Dermis blood vessel endothelial cell (primary cell): ENCODE measurements around the gene PDE6D. TPM values are rescaled to one million over a fixed set of nuclear protein-coding genes. Genes with fewer than 3 reads are reported as not detected.
"Not testable (repeated sequence)": the region's sequence is repeated elsewhere in the genome, so short reads cannot be mapped to it uniquely, and the experiment has no call there.

ENCODE experiments used
- DNase-seq: peaks from one replicate; pipeline ENCODE4 v3.0.0; 2010
- total RNA-seq: library from RNA; depleted of rRNA; stranded (reverse); fragments of >200 nt; gene quantifications from 2 replicates; pipeline ENCODE4 v1.2.3, GENCODE V29; 2014

Gene PDE6D
- total RNA-seq, 1 donor from 2014 or later, result 29.8 TPM

DNA sequence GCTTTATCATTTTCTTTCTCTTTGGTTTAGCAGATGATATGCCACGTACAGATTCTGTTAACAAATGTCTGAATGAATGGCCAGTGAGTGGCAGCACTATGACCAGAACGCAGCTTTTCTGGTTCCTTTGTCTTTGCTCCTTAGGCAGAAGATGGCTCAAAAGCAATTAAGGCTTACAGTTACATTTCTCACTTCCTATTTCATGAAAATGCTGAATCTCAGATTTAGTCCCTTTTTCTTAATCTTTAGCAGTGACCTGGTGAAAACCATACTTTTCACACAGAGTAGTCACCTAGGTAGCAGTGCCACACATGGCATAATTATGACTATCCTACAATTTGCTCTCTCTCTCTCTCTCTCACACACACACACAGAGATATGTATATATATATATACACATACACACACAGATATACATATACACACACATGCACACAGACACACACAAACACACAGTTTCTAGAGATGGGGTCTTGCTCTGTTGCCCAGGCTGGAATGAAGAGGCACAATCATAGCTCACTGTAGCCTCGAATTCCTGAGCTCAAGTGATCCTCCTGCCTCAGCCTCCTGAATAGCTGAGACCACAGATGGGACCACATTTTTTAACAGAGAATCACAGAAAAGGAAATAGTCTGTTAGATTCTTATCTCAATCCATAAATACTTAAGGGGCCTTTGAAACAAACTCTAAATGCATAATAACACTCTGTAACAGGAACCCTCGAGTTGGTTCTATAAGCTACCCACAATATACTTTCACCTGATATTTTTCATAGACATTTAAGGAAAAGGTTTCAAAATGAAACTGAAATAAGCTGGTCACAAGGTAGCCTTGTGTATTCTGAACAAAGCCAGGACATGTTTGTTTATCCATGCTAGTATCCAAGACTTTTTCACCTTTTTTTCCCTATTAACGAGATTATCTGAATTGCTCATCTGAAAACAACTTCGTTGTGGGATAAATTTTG, 11.6 kb downstream of the PDE6D start:
- no peak for DNase-seq

DNA sequence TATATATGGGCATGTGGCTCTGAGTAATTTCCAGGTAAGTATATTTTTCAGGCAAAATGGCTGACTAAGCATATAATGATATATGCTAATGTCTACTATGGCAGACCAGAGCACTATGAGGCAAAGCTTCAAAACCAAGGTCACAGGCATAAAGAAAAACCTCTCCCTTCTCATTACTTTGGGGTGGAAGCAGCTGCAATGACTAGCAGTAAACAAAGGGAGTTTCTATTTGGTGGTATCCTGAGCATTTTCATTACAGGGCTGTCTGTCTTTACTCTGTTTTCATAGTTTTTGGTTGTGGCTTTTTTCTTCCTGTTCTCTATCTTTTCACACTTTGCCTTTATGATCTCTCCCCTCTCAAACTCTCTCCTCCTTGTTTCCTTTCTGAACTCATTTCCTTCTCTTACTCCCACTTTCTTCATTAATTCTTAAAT, 15.6 kb downstream of the PDE6D start:
- no peak for DNase-seq

DNA sequence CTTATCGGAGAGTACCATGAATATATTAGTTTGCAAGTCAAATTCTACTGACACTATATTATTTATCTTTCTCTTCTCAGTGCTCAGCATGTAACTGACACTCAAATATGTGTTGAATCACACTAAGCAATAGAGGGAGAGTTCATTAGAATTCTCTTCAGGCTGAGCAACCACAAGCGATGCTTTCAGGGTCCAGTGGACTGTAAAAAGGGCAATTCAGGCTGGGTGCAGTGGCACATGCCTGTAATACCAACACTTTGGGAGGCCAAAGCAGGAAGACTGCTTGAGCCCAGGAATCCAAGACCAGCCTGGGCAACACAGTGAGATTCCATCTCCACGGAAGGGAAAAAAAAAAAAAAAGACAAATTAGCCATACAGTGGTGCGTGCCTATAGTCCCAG, 16.3 kb downstream of the PDE6D start:
- no peak for DNase-seq

DNA sequence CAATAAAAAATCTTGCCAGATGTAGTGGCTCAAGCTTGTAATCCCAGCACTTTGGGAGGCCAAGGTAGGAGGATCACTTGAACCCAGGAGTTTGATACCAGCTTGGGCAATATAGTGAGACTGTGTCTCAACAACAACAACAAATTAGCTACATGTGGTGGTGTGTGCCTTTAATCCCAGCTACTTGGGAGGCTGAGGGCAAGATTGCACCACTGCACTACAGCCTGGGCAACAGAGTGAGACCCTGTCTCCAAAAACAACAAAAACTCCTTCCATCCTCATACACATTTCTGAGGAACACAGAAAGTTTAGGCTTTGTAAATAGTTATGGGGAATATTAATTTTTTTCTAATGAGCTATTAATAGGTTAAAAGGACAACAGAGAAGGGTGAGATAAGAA, 17.0 kb downstream of the PDE6D start:
- no peak for DNase-seq

DNA sequence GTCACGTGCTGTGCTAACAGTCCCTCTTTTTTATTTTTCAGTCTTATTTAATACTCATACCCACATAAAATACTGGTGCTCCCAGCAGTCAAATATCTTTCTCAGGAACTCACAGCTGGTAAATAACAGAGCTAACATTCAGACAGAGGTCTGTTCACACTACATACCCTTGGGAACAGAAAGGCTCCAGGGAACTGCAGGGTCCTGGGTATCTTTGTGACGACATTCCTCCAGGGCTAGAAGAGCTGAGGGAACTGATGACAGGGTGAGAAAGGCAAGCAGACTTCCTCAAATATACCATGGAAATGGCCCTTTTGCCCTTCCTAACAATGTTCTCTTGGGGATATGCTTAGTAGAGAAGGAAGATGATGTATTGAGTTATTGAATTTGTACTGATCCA, 19.3 kb downstream of the PDE6D start:
- no peak for DNase-seq

DNA sequence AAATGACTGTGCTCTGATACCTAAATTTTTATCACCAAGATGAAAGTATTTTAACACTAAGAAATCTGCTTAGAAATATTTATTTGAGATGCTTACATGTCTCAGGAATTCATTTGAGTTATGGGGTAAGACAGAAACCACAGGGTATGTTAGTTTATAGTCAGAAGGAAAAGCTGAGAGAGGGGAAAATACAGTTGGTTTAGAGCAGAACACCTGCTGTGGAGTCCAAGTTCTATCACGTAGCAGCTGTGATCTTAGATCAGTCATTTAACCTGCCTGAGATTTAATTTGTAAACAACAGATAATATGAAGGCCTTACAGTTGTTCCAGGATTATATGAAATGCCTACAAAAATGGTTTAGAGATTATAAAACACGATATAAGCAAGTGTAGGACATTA, 29.0 kb downstream of the PDE6D start:
- no peak for DNase-seq

DNA sequence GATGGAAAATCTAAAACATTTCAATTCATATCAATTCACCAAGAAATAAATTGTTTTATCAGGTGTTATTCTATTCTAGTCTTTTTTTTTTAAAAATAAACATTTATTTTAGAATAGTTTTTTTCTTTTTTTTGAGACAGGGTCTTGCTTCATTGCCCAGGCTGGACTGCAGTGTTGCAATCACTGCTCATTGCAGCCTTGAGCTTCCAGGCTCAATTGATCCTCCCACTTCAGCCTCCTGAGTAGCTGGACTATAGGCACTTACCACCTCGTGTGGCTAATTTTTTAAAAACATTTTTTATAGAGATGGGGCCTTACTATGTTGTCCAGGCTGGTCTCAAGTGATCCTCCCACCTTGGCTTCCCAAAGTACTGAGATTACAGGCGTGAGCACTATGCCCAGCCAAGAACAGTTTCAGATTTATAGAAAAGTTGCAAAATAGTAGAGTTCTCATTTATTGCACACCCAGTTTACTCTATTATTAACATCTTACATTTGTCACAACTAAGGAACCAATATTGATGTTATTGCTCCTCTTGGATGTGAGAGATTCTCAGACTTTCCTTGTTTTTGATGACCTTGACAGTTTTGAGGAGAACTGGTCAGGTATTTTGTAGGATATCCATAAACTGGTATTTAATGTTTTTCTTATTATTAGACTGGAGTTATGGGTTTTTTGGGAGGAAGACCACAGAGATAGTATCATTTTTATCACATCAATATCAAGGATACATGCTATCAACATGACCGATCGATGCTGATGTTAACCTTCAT, 29.9 kb downstream of the PDE6D start:
- no peak for DNase-seq

DNA sequence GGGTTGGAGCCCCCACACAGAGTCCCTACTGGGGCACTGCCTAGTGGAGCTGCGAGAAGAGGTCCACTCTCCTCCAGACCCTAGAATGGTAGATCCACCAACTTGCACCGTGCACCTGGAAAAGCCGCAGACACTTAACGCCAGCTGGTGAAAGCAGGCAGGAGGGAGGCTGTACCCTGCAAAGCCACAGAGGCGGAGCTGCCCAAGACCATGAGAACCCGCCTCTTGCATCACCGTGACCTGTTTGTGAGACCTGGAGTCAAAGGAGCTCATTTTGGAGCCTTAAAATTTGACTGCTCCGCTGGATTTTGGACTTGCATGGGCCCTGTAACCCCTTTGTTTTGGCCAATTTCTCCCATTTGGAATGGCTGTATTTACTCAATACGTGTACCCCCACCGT, 32.1 kb downstream of the PDE6D start:
- DNase-seq, result not testable (repeated sequence)

DNA sequence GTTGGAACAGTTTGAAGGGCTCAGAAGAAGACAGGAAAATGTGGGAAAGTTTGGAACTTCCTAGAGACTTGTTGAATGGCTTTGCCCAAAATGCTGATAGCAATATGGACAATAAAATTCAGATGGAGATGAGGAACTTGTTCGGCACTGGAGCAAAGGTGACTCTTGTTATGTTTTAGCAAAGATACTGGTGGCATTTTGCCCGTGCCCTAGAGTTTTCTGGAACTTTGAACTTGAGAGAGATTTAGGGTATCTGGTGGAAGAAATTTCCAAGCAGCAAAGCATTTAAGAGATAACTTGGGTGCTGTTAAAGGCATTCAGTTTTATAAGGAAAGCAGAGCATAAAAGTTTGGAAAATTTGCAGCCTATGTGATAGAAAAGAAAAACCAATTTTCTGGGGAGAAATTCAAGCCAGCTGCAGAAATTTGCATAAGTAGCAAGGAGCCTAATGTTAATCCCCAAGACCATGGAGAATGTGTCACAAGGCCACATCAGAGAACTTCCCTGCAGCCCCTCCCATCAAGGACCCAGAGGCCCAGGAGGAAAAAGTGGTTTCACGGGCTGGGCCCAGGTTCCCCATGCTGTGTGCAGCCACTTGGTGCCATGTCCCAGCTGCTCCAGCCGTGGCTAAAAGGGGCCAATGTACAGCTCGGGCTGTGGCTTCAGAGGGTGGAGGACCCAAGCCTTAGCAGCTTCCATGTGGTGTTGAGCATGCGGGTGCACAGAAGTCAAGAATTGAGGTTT, 32.8 kb downstream of the PDE6D start:
- DNase-seq, result not testable (repeated sequence)

DNA sequence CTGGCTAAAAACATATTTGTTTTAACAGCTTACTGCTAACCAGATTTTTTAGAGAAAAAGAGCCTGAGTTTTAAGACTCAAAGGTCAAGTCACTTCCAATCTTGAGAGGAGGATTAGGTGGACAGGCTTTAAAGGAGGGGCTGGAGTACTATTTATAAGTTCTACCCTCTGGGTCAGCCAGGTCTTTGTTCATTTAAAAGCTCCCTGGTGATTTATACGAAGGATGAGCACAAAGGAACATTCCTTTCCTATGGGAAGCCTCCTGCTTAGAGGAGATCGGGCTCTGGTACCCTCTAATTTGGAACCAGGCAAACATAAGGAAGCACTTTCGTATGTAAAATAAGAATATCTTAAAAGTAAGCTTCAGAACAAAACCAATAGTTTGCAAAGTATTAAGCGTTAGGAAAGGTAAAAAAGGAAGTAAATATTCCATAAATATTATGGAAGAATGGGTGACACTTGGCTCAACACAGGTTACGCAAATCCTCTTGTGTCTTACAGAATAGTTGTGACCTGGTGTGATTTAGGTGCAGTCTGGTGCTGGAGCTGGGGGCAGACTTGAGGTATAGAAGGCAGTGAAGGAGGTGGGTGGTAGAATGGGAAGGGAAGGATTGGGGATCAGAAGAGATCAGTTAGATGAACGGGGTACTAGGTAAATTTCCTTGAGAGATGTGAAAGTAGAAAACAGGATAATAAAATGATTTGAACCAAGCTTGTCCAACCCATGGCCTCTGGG, 35.6 kb downstream of the PDE6D start:
- DNase-seq, result no peak

DNA sequence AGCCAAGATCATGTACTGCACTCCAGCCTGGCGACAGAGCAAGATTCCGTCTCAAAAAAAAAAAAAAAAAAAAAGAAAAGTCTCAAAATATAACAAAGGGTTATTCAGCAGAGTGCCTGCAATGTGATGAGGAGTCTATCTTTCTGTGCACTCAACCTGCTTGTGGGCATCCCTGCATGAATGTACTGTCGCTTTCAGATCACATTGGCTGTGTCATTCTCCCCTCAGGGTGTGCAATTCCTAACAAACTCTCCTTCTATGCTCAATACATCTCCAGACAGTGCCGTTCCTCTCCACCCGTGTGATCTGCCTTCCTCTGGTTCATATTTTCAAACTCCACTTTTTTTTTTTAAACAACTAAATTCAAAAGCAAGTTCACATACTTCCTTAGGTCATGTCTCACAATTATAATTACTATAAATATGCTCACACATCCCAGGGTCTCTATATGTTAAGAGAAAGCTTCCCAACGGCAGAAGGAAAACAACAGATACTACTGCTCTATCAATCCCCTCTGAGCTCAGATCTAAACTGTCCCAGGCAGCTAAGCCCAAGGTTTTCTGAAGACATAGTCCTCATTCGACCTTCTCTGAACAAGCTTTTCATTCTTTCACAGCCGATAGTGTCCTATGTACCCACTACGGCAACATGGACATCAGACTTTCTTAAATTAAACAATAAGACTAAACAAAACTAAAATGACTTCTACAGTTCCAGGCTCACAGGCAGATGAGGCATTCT, 37.5 kb downstream of the PDE6D start:
- no peak for DNase-seq

DNA sequence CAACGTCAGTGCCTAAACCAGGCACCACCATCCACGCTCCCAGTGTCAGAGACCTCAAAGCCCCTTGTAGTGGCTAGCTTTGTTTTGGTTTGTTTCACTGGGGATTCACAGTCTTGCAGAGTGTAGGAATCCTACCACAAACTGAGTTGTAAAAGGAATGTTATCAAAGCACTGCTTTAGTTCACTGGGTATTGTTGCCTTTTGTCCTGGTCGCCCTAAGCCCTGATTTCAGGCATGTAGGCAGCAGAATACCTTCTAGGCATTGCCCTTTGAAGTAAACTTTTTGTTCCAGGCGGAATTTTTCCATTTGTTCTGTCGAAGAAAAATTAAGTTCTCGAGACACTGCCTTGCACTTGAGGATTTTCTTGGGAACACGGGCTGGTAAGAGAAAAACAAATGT, 43.3 kb downstream of the PDE6D start:
- no peak for DNase-seq

DNA sequence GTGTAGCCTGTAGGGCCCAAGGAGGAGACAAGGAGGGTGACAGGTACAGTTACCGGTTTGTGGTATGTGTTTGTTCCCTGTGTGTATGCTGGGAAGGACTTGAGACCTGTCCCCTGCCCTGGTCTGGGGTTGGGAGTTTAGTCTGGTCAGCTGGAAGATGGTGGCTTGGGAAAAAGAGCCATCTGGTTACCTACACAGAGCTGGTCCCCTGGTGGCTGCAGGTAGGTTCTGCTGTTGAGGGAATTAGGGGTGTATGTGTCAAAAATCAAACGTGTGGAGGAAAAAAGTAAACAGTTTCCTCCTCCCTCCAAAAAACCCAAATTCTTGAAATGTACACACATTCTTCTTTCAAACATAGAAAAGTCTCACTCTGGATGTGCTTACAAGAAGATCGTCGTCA, 48.5 kb downstream of the PDE6D start:
- no peak for DNase-seq

DNA sequence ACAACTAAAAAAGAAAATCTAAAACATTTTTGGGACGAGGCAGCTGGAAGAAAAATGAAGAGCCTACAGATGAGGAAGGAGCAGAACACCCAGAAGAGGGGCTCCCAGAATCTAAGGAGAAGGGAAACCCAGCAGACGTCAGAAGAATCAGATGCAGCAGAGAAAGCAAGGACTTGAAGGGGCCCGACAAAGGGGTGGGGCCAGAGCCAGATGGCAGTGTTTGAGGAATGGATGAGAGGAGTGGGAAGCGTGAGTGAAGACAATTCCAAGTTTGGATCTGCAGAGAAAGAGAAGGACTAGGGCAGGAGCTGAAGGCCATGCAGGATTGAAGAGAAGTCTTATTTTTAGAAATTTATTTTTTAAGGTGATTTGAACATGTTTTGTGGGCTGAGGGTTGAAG, 53.5 kb downstream of the PDE6D start:
- DNase-seq, result no peak

DNA sequence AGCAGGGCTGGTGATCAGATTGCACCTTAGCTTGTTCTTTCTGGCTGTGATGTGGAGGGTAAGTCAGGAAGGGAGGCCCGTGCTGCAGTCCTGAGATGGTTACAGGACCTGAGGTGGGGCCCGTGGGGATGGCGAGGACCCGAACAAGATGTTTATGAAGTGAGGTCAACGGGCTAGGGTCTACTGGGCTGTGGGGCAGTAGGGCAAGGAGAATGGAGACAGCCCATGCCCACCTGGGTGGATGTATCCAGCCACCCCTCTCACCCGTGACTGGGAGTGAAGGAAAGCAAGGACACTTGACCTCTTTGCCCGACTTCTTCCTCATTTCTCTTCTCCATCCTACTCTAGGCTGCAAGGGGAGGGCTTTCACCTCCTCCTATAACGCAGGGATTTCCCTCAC, 54.8 kb downstream of the PDE6D start:
- DNase-seq, result no peak

DNA sequence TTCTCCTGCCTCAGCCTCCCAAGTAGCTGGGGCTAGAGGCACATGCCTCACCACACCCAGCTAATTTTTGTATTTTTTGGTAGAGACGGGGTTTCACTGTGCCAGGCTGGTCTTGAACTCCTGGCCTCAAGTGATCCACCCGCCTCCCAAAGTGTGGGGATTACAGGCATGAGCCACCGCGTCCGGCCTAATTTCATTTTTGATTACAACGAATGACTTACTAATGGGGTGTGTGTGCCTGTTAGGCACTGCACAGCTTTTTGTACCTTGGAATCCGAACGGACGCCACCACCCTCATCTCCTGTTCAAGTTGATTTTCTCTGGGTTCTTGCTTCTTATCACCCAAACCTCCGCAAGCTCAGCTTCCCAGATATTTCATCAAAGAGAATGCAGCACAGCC, 55.6 kb downstream of the PDE6D start:
- no peak for DNase-seq

DNA sequence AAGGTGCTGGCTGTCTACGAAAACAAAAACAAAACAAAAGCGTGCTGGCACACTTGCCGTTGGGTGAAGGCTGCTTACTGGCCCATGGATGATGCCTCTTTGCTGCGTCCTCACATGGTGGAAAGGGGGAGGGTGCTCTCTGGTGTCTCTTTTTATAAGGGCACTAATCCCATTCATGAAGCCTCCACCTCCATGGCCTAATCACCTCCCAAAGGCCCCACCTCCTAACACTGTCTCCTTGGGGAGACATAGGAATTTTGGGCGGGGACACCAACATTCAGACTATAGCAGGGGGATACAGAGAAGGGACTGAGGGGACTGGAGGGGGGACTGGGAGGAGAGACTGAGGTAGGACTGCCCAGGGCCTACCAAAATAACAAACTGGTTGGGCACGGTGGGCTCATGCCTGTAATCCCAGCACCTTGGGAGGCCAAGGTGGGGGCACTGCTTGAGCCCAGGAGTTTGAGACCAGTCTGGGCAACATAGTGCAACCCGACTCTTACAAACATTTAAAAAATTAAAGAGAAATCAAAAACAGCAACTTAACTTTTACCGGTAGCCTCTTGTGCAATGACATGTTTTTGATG, 58.3 kb downstream of the PDE6D start:
- DNase-seq, result no peak

DNA sequence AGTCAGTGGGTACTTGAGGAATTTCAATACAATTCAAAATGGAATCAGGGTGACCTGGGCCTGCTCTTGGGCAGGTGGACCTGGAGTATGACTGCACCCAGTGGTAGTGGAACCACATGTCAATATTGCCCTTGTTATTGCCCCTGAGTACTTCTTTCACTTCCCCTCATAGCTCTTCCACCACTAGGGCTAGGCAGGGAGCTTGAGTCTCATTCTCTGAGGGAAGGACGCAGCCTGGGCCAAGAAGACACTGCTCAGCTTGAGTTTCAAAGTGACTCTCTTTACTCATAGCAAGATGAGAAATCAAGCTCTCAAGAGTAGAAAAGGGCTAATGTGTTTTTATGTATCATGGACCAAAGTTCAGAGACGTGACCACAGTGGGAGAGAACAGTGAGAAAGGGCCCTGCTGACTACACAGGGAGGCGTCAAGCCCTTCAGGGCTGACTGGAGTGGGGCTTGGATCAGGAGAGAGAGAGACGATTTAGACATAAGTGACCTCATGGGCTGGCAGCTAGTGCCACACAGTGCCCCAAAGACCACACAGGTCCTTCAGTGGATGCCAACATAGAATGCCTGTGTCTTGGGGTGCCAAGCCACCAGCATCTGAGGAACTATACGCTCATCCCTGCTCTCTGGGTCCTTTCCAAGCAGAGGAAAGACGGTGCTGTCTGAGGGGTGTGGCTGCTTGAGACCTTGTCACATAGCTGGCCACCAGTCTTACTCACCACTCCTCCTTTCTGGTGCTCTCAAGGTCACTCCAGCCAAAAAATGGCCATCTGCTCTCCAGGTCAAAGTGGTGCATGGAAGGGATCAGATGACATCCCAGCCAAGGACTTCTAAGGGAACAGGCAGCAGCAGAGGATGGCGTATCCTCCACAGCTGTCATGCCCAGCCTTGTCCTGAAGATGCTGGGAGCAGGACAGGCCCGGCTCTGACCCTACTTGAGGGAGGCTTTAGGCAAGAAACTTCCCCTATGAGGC, 59.8 kb downstream of the PDE6D start:
- DNase-seq, result no peak

DNA sequence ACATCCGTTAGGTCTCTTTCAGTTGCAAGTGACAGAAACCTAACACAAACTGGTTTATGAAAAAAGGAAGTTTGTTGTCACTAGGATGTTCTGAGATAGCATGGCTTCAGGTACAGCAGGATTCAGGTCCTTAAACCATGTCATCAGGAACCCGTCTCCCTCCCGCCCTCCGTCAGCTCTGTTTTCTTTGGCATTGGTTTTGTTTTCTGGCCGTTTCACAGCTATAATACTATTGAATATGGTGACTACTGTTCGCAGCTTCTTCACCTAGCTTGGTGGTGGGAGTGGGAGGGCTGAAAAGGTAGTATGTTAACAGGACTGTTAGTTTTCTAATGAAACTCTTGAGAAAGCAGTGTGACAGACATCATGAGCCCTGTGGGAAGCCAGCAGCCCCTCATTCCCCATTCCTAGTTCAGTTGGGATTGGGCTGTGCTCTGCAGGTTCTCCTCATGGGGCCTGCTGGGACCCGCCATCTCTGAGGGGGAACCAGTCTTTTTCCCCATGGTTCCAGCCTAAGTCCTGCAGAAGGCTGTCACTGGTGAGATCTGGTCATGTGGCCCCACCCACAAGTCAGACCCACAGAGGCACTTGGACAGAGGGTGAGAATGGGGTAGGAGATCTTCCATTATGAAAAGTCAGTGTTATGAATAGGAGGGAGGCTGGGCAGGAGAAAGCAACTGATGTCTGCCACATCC, 60.6 kb downstream of the PDE6D start:
- DNase-seq, result peak; percentile 23
